GM12873 (cell line): ENCODE results near the gene KLHL11.

Experiments
- TF ChIP-seq, protein P1 (sequence below): IDR thresholded peaks from 2 replicates; pipeline ENCODE4 v1.5.1; 2012; ENCODE audit warnings: low read depth, mild to moderate bottlenecking, moderate library complexity, low read length, control low read depth; ENCODE audit not compliant: insufficient read depth; ENCODE audit errors: missing control alignments

Gene KLHL11

DNA sequence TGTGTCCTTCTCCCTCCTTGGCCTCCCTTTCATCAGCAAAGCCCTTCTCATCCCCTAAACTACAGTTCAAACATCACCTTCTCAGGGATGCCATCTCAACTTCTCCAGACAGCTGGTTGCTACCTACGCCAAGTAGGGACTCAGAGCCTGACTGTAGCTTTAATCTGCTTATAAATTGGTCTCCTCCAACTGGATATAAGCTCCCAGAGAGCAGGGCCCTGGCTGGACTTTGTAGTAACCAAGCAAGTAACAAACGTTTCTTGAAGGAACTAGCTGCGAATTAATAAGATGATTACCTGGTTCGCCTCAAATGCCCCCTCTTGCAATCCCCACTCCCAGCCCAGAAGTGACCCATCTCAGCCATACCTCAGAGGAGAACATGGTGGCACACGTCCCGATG lies 17.5 kb upstream of the KLHL11 start:
- TF ChIP-seq, protein P1, sequence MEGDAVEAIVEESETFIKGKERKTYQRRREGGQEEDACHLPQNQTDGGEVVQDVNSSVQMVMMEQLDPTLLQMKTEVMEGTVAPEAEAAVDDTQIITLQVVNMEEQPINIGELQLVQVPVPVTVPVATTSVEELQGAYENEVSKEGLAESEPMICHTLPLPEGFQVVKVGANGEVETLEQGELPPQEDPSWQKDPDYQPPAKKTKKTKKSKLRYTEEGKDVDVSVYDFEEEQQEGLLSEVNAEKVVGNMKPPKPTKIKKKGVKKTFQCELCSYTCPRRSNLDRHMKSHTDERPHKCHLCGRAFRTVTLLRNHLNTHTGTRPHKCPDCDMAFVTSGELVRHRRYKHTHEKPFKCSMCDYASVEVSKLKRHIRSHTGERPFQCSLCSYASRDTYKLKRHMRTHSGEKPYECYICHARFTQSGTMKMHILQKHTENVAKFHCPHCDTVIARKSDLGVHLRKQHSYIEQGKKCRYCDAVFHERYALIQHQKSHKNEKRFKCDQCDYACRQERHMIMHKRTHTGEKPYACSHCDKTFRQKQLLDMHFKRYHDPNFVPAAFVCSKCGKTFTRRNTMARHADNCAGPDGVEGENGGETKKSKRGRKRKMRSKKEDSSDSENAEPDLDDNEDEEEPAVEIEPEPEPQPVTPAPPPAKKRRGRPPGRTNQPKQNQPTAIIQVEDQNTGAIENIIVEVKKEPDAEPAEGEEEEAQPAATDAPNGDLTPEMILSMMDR = no peak

DNA sequence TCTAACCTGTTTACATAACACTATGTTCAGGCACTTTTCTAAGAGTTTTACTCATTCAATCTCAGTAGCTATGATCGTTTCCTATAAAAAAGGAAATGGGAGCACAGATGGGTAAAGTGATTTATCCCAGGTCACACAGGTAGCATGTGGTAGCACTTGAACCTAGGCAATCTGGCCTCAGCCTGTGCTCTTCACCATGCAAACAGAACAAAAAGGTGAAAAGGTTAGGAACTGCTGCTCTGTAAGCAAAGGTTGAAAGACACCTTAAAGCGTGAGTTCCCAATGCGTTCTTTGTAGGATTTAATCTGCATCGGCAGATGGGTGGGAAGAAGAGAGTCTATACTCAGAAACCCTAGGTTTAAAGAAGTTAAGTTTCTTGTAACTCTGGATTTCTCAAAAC lies 14.9 kb upstream of the KLHL11 start:
- TF ChIP-seq, protein P1 = no peak

DNA sequence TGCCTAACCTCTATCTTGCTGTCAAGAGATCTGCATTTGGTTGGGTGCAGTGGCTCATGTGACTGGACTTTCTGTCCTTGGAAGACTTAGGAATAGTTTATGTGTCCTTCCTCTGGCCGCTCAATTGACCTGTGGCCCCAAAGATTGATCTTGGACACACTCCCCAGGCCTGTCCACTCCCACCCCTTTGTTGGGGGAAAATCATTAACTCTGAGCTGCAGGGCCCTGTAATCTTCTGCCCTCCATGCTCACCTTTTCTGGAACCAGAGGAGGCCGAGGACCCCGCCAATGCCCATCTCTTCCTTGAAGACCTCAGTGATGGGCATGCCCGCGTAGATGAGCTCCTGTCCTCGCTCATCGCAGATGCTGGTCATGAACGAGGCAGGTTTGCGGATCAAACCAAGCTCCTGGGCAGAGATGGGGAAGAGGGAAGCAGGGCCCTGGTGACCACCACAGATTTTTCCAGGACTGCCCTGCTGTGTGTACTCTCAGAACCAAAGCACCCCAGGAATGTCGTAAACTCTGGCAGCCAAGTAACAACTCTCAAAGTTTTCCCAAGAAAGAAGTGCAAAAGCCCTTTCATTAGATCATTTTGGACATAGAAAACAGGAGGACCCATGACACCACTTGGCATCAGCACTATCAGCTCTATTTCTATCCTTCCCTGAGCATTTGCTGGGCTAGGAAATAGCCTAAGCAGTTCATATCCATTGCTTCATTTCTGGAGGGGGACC lies 8.5 kb upstream of the KLHL11 start:
- TF ChIP-seq, protein P1 = no peak

DNA sequence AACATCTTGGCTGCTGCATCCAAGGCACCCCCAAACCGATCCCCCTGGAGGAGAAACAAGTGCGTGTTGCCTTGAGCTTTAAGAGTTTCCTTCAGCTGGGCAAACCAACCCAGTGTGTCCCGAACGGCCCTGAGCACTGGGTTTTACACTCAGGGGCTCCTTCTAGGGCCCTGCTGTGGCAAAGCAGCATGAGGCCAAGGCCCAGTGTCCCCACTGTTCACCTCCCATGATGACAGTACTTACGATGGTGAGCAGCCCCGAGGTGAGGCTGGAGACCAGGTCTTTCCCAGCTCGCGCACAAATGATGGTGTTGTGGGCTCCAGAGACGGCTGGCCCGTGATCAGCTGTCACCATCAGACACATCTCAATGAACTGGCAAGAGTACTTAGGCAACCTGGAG lies 6.6 kb upstream of the KLHL11 start:
- TF ChIP-seq, protein P1 = no peak

DNA sequence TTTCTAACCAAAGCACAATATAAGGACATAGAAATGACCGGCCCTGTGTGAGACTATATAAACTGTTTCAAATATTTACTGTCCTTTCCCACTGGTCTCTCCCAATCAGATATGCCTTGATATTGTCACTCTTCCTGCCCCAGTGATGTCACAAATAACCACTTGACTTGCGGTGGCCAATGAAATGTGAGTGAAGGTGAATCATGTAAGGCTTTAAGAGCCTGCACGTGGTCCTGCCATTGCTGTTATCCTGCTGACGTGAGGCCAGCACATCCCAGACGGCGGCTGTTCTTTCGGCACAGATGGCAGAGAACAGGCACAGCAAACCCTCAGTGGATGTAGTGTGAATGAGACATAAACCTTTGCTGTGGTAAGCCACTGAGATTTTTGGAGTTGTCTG lies 5.4 kb upstream of the KLHL11 start:
- TF ChIP-seq, protein P1 = no peak

DNA sequence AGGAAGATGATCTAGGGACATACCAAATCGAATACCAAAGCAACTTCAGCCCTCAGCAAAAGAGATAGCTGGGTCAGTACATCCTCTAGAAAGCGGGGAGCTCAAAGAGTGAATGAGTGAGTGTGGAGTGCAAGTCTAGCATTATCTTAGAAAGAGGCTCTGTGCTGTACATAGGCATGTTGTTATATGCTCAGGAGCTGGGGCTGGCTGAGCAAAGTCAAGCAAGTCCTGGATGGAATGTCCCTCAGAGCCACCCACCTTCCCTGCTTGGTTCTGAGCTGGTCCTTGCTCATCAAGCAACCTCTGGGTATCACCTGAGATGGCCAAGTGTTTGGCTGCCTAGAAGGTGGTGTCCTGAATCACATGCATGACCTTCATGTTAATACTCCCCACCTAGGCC lies 4.9 kb upstream of the KLHL11 start:
- TF ChIP-seq, protein P1 = no peak

DNA sequence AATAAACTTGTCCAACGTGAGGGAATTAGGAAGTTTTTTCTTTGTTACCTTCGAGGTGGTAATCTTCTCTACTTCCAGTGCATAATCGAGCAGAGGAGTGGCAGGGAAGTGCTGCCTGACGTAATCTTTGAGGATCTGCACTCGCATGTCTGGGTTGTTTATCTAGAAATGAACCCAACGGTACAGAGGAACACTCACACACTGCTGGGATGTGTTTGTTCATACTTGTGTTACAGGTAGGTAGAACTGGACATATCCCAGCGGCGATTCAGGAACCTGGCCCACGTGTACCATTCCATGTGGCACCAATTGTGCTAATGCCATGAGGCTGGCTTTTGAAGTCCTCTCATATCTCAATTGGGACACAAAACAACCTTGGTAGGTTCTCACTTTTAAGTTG lies 4.2 kb upstream of the KLHL11 start:
- TF ChIP-seq, protein P1 = no peak

DNA sequence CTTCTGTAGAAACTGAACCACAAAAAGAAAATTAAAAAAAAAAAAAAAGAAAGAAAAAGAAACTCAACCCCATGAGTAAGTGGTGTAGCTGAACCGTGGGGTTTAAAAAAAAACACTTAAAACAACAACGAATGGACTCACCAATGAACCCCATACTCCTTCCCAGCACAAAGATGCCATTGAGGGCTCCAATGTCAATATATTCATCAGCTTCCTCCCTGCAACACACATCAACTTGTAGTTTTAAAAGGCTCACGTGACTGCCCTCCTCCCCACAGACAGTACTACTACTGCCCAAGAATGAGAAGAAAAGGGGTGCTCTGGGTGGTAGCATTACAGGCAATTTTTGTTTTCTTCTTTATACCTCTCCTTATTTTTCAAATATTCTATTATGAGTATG lies 3.3 kb upstream of the KLHL11 start:
- TF ChIP-seq, protein P1 = no peak
